Nephron progenitor cell (in vitro differentiated cells): ENCODE results near the gene PDE7B.

Experiments
- DNase-seq: peaks from one replicate; pipeline ENCODE4 v3.0.0; 2021
- H3K27ac Mint-ChIP-seq: 2 replicates; pipeline ENCODE4 v1.8.0; 2021; ENCODE audit warnings: mild to moderate bottlenecking, moderate library complexity, mixed read lengths
- H3K27me3 Mint-ChIP-seq: 2 replicates; pipeline ENCODE4 v1.8.0; 2021; ENCODE audit warnings: mild to moderate bottlenecking, low read depth, mixed read lengths; ENCODE audit not compliant: poor library complexity
- H3K36me3 Mint-ChIP-seq: 2 replicates; pipeline ENCODE4 v1.8.0; 2021; ENCODE audit warnings: low read depth, mixed read lengths
- H3K4me1 Mint-ChIP-seq: 2 replicates; pipeline ENCODE4 v1.8.0; 2021; ENCODE audit warnings: mixed read lengths
- H3K4me3 Mint-ChIP-seq: 2 replicates; pipeline ENCODE4 v1.8.0; 2021; ENCODE audit warnings: mild to moderate bottlenecking, moderate library complexity, mixed read lengths
- H3K9me3 Mint-ChIP-seq: 2 replicates; pipeline ENCODE4 v1.8.0; 2021; ENCODE audit warnings: mild to moderate bottlenecking, moderate library complexity, mixed read lengths
- CTCF ChIP-seq: fragments of 200-600 bp; sonication (generic); IDR thresholded peaks from 2 replicates; pipeline ENCODE4 v1.5.0; 2021; ENCODE audit warnings: antibody characterized with exemption

PDE7B gene

DNA sequence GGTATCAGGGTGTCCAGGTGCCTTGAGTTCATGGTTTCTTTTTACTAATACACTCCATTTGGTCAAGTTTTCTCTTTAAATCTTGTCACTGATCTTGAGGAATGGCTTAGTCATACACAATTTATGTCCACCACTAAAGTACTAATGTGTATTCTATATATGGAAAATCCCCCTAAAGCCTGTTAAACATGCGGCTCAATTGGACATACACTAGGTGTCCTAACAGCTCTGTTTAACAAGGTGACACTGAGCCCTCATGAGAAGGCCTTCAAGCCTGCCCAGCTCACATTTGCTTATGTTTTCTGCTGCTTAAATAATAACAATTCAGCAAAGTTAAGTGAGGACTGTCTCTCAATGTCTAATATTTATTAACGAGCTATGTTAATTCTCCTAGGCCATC, 31.5 kb downstream of the PDE7B start:
- Mint-ChIP-seq H3K9me3 (no peaks in the 10 kb centered on the region), H3K4me1 (peaks cover 16% of the 10 kb centered on the region), H3K27me3 (no peaks in the 10 kb centered on the region), H3K4me3 (no peak overlapping the region), H3K36me3 (no peaks in the 10 kb centered on the region), H3K27ac (no peak overlapping the region)
- DNase-seq = no peak
- no peak for TF ChIP-seq CTCF

GRCh38 chr6:135883536-135883935, 32.0 kb downstream of the PDE7B start:
- DNase-seq = no peak
- Mint-ChIP-seq H3K4me1 (peaks cover 17% of the 10 kb centered on the region), H3K27ac (no peak overlapping the region), H3K9me3 (no peaks in the 10 kb centered on the region), H3K4me3 (no peak overlapping the region), H3K36me3 (no peaks in the 10 kb centered on the region), H3K27me3 (no peaks in the 10 kb centered on the region)
- no peak for TF ChIP-seq CTCF

- Mint-ChIP-seq H3K27me3 (no peaks in the 10 kb centered on the region), H3K36me3 (no peaks in the 10 kb centered on the region), H3K9me3 (no peaks in the 10 kb centered on the region), H3K4me1 (peaks cover 17% of the 10 kb centered on the region), H3K4me3 (no peak overlapping the region), H3K27ac (no peak overlapping the region)
- no peak for DNase-seq
- no peak for TF ChIP-seq CTCF
Measured at GRCh38 chr6:135884136-135884535, 32.6 kb downstream of the PDE7B start.

DNA sequence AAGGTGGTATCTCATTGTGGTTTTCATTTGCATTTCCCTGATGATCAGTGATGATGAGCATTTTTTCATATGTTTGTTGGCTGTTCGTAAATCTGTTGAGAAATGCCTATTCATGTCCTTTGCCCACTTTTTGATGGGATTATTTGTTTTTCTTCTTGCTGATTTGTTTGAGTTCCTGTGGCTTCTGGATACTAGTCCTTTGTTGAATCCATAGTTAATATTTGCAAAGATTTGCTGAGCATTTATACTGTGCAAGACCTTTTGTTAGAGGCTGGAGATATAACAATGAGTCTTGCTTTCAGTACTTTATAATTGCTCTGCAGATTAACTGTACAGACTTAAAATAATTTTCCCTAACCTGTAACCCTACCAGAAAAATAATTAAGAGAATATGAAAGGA, 35.6 kb downstream of the PDE7B start:
- Mint-ChIP-seq H3K9me3 (no peaks in the 10 kb centered on the region), H3K4me3 (no peak overlapping the region), H3K27me3 (no peaks in the 10 kb centered on the region), H3K36me3 (no peaks in the 10 kb centered on the region), H3K4me1 (peaks cover 6% of the 10 kb centered on the region), H3K27ac (no peak overlapping the region)
- DNase-seq = no peak
- no peak for TF ChIP-seq CTCF

GRCh38 chr6:135888818-135889217, 37.3 kb downstream of the PDE7B start:
- DNase-seq = no peak
- H3K36me3 Mint-ChIP-seq = no peaks in the 10 kb centered on the region
- no peak overlapping the region for H3K4me3 Mint-ChIP-seq
- peaks cover 6% of the 10 kb centered on the region for H3K4me1 Mint-ChIP-seq
- H3K27ac Mint-ChIP-seq = no peak overlapping the region
- TF ChIP-seq CTCF = no peak
- H3K9me3 Mint-ChIP-seq = no peaks in the 10 kb centered on the region
- no peaks in the 10 kb centered on the region for H3K27me3 Mint-ChIP-seq

GRCh38 chr6:135890876-135891275, 39.4 kb downstream of the PDE7B start:
- no peak for DNase-seq
- H3K27ac Mint-ChIP-seq = no peak overlapping the region
- no peaks in the 10 kb centered on the region for H3K36me3 Mint-ChIP-seq
- no peaks in the 10 kb centered on the region for H3K27me3 Mint-ChIP-seq
- peaks cover 6% of the 10 kb centered on the region for H3K4me1 Mint-ChIP-seq
- H3K4me3 Mint-ChIP-seq = no peak overlapping the region
- TF ChIP-seq CTCF = no peak
- no peaks in the 10 kb centered on the region for H3K9me3 Mint-ChIP-seq
